GM18526 (cell line): ENCODE data around the gene SOX13.

Experiments
- POLR2A ChIP-seq: IDR thresholded peaks from 3 replicates; pipeline ENCODE4 v1.6.1; 2011; ENCODE audit not compliant: insufficient read length; ENCODE audit errors: extremely low read depth

SOX13 gene

GRCh38 chr1:204166219-204166618 is 93.3 kb downstream of the SOX13 start, which contains the start of gene REN:
REN (minus strand) TSS chr1:204166337; CDS start chr1:204166293, 44 bp downstream.
- TF ChIP-seq POLR2A: no peak

- TF ChIP-seq POLR2A: no peak
These were observed 94.8 kb downstream of the SOX13 start for GRCh38 chr1:204167730-204168129.

- no peak for TF ChIP-seq POLR2A
These were observed 96.9 kb downstream of the SOX13 start for GRCh38 chr1:204169858-204170257.

GRCh38 chr1:204170494-204171155 is 97.7 kb downstream of the SOX13 start:
- no peak for TF ChIP-seq POLR2A

- no peak for TF ChIP-seq POLR2A
These were observed 98.8 kb downstream of the SOX13 start for GRCh38 chr1:204171751-204172178.

GRCh38 chr1:204172404-204173029 is 99.6 kb downstream of the SOX13 start:
- TF ChIP-seq POLR2A: no peak

GRCh38 chr1:204174958-204175357 is 102.0 kb downstream of the SOX13 start:
- TF ChIP-seq POLR2A: no peak

GRCh38 chr1:204176049-204176448 is 103.1 kb downstream of the SOX13 start:
- TF ChIP-seq POLR2A: no peak

GRCh38 chr1:204177133-204177532 is 104.2 kb downstream of the SOX13 start:
- TF ChIP-seq POLR2A: no peak
